Smooth muscle cell (in vitro differentiated cells): ENCODE measurements around the gene FHOD3. TPM values are rescaled to one million over a fixed set of nuclear protein-coding genes. Genes with fewer than 3 reads are reported as not detected.

Experiments used
- DNase-seq: peaks from one replicate; lab custom pipeline; 2025; ENCODE audit not compliant: unreplicated experiment; lab: John Stamatoyannopoulos, UW
- H2AFZ ChIP-seq: fragments of 200-600 bp; sonication (generic); 2 replicates; pipeline ENCODE4 v1.6.0; 2016; ENCODE audit warnings: antibody characterized with exemption, low read depth, mild to moderate bottlenecking
- H3F3A ChIP-seq: fragments of 200-600 bp; sonication (generic); 2 replicates; pipeline ENCODE4 v1.6.0; 2017; ENCODE audit warnings: antibody characterized with exemption, low read depth
- H3K27ac ChIP-seq: fragments of 200-600 bp; sonication (generic); 2 replicates; pipeline ENCODE4 v1.5.1; 2016; ENCODE audit warnings: low read depth, mild to moderate bottlenecking
- H3K27me3 ChIP-seq: fragments of 200-600 bp; sonication (generic); 2 replicates; pipeline ENCODE4 v1.6.1; 2016; ENCODE audit warnings: low read depth, mild to moderate bottlenecking
- H3K36me3 ChIP-seq: fragments of 200-600 bp; sonication (generic); 2 replicates; pipeline ENCODE4 v1.5.1; 2016; ENCODE audit warnings: low read depth
- H3K4me1 ChIP-seq: fragments of 200-600 bp; sonication (generic); 2 replicates; pipeline ENCODE4 v1.5.1; 2016; ENCODE audit warnings: low read depth
- H3K4me2 ChIP-seq: fragments of 200-600 bp; sonication (generic); 2 replicates; pipeline ENCODE4 v1.6.0; 2016; ENCODE audit warnings: mild to moderate bottlenecking
- H3K4me3 ChIP-seq: fragments of 200-600 bp; sonication (generic); 2 replicates; pipeline ENCODE4 v1.5.1; 2016; ENCODE audit warnings: mild to moderate bottlenecking
- H3K79me2 ChIP-seq: fragments of 200-600 bp; sonication (generic); 2 replicates; pipeline ENCODE4 v1.6.0; 2016; ENCODE audit warnings: low read depth, mild to moderate bottlenecking
- H3K9ac ChIP-seq: fragments of 200-600 bp; sonication (generic); 2 replicates; pipeline ENCODE4 v1.6.0; 2016; ENCODE audit warnings: low read depth
- H3K9me3 ChIP-seq: fragments of 200-600 bp; sonication (generic); replicated peaks from 2 replicates; pipeline ENCODE4 v1.5.1; 2016; ENCODE audit warnings: low read depth
- H4K20me1 ChIP-seq: fragments of 200-600 bp; sonication (generic); 2 replicates; pipeline ENCODE4 v1.6.0; 2016; ENCODE audit warnings: low read depth
- WGBS: methylation state at CpG from one replicate; pipeline ENCODE4 v1.1.7; 2016; ENCODE audit warnings: low lambda C conversion rate; 5-methylcytosine and 5-hydroxymethylcytosine counted together
- polyA plus RNA-seq: library from polyadenylated mRNA; unstranded; fragments of >200 nt; fragmentation: Nextera tagmentation; extraction: Ambion mirVana; gene quantifications from 2 replicates; pipeline ENCODE4 v1.2.1, GENCODE V29; 2016
- total RNA-seq: library from RNA; depleted of rRNA; stranded (reverse); fragments of >200 nt; gene quantifications from 2 replicates; pipeline ENCODE4 v1.2.3, GENCODE V29; 2014
- TF ChIP-seq, protein P1 (sequence below): fragments of 200-600 bp; sonication (generic); IDR thresholded peaks from 2 replicates; pipeline ENCODE4 v1.5.1; 2017; ENCODE audit warnings: borderline replicate concordance, mild to moderate bottlenecking, antibody characterized with exemption; ENCODE audit not compliant: insufficient read depth, poor library complexity, severe bottlenecking

The FHOD3 gene
- total RNA-seq = 19.4 and 21.8 TPM in 2 replicates
- 6.3 and 8.6 TPM in 2 replicates for polyA plus RNA-seq

DNA sequence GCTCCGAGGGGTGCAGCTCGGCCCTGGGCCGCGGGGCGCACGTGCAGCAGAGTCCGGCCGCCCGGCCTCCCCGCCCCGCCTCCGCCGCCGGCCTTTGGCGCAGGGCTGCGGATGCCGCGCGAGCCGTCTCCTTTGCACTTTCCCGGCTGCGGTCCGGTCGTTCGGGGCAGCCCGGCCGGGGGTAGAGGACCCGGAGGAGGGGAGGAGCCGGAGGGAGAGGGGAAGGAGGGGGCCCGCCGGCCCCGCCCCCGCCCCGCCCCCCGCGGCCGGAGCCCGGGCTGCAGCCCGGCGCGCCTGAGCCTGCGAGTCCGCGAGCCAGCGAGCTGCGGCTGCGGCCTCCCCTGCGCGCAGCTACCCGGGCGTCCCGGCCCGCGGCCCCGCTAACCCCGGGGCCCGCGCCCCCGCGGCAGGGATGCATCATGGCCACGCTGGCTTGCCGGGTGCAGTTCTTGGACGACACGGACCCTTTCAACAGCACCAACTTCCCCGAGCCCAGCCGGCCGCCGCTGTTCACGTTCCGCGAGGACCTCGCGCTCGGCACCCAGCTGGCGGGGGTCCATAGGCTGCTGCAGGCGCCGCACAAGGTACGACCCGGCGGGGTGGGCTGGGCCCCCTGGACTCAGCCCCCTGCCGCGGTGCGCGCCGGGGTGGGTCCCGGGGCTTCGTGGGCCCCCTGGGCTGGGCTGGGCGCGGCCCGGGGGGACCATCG lies at the start of gene FHOD3:
TSS of gene FHOD3 (plus strand) at position 297 of the 709 bp plus-strand sequence. CDS start at position 420, 123 bp downstream.
- Histone ChIP-seq H3K36me3 (no peaks in the 10 kb centered on the region), H2AFZ (peak within 1 kb of the TSS; percentile 95), H3K9me3 (no peaks in the 10 kb centered on the region), H3K79me2 (peaks cover 32% of the 10 kb centered on the region), H3K9ac (peak within 1 kb of the TSS; percentile 6), H3K4me1 (peaks cover 26% of the 10 kb centered on the region), H3K4me3 (peak within 1 kb of the TSS; percentile 74), H3K4me2 (peak within 1 kb of the TSS; percentile 98), H3K27me3 (no peaks in the 10 kb centered on the region), H3K27ac (peak within 1 kb of the TSS; percentile 1), H3F3A (no peaks in the 10 kb centered on the region), H4K20me1 (no peaks in the 10 kb centered on the region)
- TF ChIP-seq, protein P1, sequence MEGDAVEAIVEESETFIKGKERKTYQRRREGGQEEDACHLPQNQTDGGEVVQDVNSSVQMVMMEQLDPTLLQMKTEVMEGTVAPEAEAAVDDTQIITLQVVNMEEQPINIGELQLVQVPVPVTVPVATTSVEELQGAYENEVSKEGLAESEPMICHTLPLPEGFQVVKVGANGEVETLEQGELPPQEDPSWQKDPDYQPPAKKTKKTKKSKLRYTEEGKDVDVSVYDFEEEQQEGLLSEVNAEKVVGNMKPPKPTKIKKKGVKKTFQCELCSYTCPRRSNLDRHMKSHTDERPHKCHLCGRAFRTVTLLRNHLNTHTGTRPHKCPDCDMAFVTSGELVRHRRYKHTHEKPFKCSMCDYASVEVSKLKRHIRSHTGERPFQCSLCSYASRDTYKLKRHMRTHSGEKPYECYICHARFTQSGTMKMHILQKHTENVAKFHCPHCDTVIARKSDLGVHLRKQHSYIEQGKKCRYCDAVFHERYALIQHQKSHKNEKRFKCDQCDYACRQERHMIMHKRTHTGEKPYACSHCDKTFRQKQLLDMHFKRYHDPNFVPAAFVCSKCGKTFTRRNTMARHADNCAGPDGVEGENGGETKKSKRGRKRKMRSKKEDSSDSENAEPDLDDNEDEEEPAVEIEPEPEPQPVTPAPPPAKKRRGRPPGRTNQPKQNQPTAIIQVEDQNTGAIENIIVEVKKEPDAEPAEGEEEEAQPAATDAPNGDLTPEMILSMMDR = no peak
- peak; percentile 49 for DNase-seq
- under 1% methylated on average over 18 of the region's 91 CpGs for WGBS

DNA sequence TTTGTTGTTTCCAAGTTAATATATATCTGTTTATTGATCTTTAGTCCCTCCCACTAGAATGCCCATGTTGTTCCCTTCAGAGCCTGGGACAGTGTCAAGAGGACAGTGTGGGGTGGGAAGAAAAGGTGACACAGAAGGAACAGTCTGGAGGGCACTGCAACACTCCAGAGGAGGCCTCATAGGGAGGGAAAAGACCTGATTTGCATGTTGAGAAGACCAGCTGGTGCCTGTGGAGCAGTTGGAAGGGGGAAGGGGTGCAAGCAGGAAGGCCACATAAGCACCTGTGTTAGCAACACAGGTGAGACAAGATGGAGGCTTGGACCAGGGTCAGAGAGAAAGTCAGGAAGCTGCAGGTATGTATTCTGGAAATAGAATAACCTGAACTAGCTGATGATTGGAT lies 48.1 kb upstream of the FHOD3 start:
- no peak for DNase-seq
- Histone ChIP-seq H3K4me2 (no peak overlapping the region), H3K9me3 (no peaks in the 10 kb centered on the region), H3K27me3 (no peaks in the 10 kb centered on the region), H3F3A (no peaks in the 10 kb centered on the region), H3K36me3 (peaks cover 6% of the 10 kb centered on the region), H2AFZ (no peak overlapping the region), H3K79me2 (no peaks in the 10 kb centered on the region), H4K20me1 (no peaks in the 10 kb centered on the region), H3K4me3 (no peak overlapping the region), H3K27ac (no peak overlapping the region), H3K9ac (no peak overlapping the region), H3K4me1 (no peaks in the 10 kb centered on the region)
- TF ChIP-seq, protein P1 = no peak

DNA sequence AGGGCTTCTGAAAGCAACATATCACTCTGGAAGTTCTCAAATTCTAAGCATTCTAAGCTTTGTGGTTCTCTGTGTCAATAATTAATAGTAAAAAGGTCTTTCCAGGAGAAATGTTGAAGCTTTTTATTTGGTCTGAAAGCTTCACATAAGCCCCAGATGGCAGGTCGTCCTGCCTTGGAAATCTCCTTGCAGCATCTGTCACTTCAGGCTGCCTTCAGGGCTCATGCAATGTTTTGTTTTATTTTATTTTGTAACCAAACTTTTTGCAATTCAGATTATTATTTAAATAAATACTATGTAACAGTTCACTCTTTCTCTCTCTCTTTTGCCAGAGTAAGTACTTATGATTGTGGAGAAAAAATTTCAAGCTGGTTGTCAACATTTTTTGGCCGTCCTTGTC lies 46.7 kb upstream of the FHOD3 start:
- WGBS = 97% methylated on average over 2 of the region's 2 CpGs
- DNase-seq = no peak
- H3K36me3 ChIP-seq = no peaks in the 10 kb centered on the region

More for the DNA sequence above, 46.7 kb upstream of the FHOD3 start:
- Histone ChIP-seq H3K4me3 (no peak overlapping the region), H2AFZ (no peak overlapping the region), H3K4me1 (no peaks in the 10 kb centered on the region), H3K9me3 (no peaks in the 10 kb centered on the region), H3K27ac (no peak overlapping the region), H3K27me3 (no peaks in the 10 kb centered on the region), H3K4me2 (no peak overlapping the region), H3F3A (no peaks in the 10 kb centered on the region), H3K79me2 (no peaks in the 10 kb centered on the region), H4K20me1 (no peaks in the 10 kb centered on the region), H3K9ac (no peak overlapping the region)
- TF ChIP-seq, protein P1 = no peak
